ENCODE measurements around the gene STX7.

- TF ChIP-seq CTCF (IDR thresholded peaks at IDR 0.05): no peak
- no peak for TF ChIP-seq POLR2A (IDR thresholded peaks at IDR 0.05)
Observed at GRCh38 chr6:132487762-132488161, 25.2 kb downstream of the STX7 start.
